HG03575 (cell line): Measurements from ENCODE around the gene NGEF.

Experiments
- ATAC-seq: cut with Tn5 transposase; IDR thresholded peaks from one replicate; pipeline ENCODE4 v1.9.1; 2021; ENCODE audit not compliant: unreplicated experiment, insufficient number of reproducible peaks, low FRiP score; ENCODE audit errors: extremely low read depth

The NGEF gene

GRCh38 chr2:232892843-232893242 lies 120.2 kb downstream of the NGEF start:
- no peak for ATAC-seq

- ATAC-seq = no peak
Measured at GRCh38 chr2:232892221-232892620, 120.8 kb downstream of the NGEF start.

- ATAC-seq = no peak
Measured at GRCh38 chr2:232891621-232892071, 121.4 kb downstream of the NGEF start.

- ATAC-seq = no peak
Measured at GRCh38 chr2:232890896-232891601, 122.0 kb downstream of the NGEF start.

GRCh38 chr2:232890536-232890895 lies 122.5 kb downstream of the NGEF start:
- no peak for ATAC-seq

GRCh38 chr2:232889876-232890401 lies 123.1 kb downstream of the NGEF start:
- no peak for ATAC-seq

GRCh38 chr2:232888839-232889529 lies 124.1 kb downstream of the NGEF start:
- ATAC-seq = no peak

GRCh38 chr2:232888099-232888836 lies 124.8 kb downstream of the NGEF start:
- no peak for ATAC-seq

- ATAC-seq = no peak
Measured at GRCh38 chr2:232887171-232887850, 125.7 kb downstream of the NGEF start.

- ATAC-seq = no peak
Measured at GRCh38 chr2:232886632-232887031, 126.4 kb downstream of the NGEF start.

- no peak for ATAC-seq
Measured at GRCh38 chr2:232886176-232886575, 126.9 kb downstream of the NGEF start.

- ATAC-seq = no peak
Measured at GRCh38 chr2:232885264-232885961, 127.6 kb downstream of the NGEF start.

- ATAC-seq = no peak
Measured at GRCh38 chr2:232884549-232885263, 128.3 kb downstream of the NGEF start.

- ATAC-seq = no peak
Measured at GRCh38 chr2:232884001-232884421, 129.0 kb downstream of the NGEF start.

- ATAC-seq = no peak
Measured at GRCh38 chr2:232883116-232883721, 129.8 kb downstream of the NGEF start.

GRCh38 chr2:232882505-232883115 lies 130.4 kb downstream of the NGEF start:
- no peak for ATAC-seq

GRCh38 chr2:232882085-232882484 lies 131.0 kb downstream of the NGEF start:
- no peak for ATAC-seq
